Motor neuron (in vitro differentiated cells): ENCODE measurements around the gene NEAT1. TPM values are rescaled to one million over a fixed set of nuclear protein-coding genes. Genes with fewer than 3 reads are reported as not detected.
"Not testable (repeated sequence)": the region's sequence is repeated elsewhere in the genome, so short reads cannot be mapped to it uniquely, and the experiment has no call there.

Experiments used
- ATAC-seq, 8 experiments: fragments of 200-7000 bp; cut with Tn5 transposase; replicated peaks in 6 of 8; 2 replicates each; pipeline ENCODE4 v1.8.0; 2021; ENCODE audit warnings: mild to moderate bottlenecking in 8 of 8, moderate library complexity in 8 of 8
- H3K27ac ChIP-seq, 2 donors: fragments of 250-450 bp; sonication (Bioruptor Pico); 2 replicates each; pipeline ENCODE4 v1.9.0; 2021; ENCODE audit warnings: antibody characterized with exemption in 2 of 2, mild to moderate bottlenecking in 2 of 2, moderate library complexity in 1 of 2
- H3K4me1 ChIP-seq, 2 donors: fragments of 250-450 bp; sonication (Bioruptor Pico); replicated peaks in 1 of 2; 2 replicates each; pipeline ENCODE4 v1.6.1; 2021; ENCODE audit warnings: antibody characterized with exemption in 2 of 2, mild to moderate bottlenecking in 2 of 2, moderate library complexity in 1 of 2
- H3K4me3 ChIP-seq, 5 donors: fragments of 250-450 bp; sonication (Bioruptor Pico); 2 replicates each; pipeline ENCODE4 v1.9.0; 2021; ENCODE audit warnings: antibody characterized with exemption in 5 of 5, mild to moderate bottlenecking in 5 of 5, moderate library complexity in 4 of 5
- WGBS, 10 experiments: fragments of 450-650 bp; shearing (Covaris generic); methylation state at CpG; one replicate each; pipeline ENCODE4 v1.0.0; 2022; 5-methylcytosine and 5-hydroxymethylcytosine counted together
- in situ Hi-C, 9 experiments: fragments of 400-800 bp; cut with MboI; loops; one replicate each; pipeline ENCODE4 v1.15.0; 2021; ENCODE audit warnings: low sequenced_read_pairs in 9 of 9, low pct_unique_long_range_greater_than_20kb in 2 of 9; ENCODE audit not compliant: unreplicated experiment in 9 of 9
- total RNA-seq, 8 experiments: library from RNA; unstranded; fragments of 300-600 nt; gene quantifications; 2 replicates each; pipeline versions ENCODE4 v1.2.3 to v1.2.4, GENCODE V29; 2022

Gene NEAT1
- total RNA-seq, 8 experiments from 2014 or later, result 10.9 to 1,983 (median 59.7) TPM

DNA sequence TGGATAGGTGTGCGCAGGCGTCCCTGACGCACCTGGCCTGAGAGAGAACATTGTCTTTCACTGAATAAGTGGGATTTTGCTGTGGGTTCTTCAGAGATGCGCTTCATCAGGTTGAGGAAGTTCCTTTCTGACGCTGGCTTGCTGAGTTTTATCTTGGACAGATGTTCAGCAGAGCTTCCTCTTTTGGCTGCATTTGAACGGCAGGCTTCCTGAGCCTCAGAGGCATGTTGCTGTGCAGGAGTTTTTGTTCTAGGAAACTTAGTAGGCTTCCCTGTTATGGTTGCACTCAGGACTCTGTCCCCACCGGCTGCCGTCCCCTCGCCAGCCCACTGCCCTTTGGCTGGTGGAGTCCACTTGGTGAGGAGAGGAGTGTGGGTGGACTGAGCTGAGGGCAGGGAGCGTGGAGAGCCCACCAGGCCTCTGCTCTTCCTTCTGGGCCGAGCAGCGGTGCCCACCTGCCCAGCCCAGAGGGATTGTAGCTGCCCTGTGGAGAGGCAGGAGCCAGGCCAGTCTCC is 18.9 kb upstream of the NEAT1 start:
- no peak for ATAC-seq
- Histone ChIP-seq H3K4me3 (no peak overlapping the region), H3K4me1 (peaks cover 0 to 2% of the 10 kb centered on the region in 2 donors), H3K27ac (no peak overlapping the region)
- 80 to 100% (median 91%) methylated on average over 1 to 7 of the region's 12 CpGs; no CpG with 5 or more reads in 5 of the 10 experiments for WGBS, 10 experiments
- in situ Hi-C loops, result loop anchor here in 3 of 9 experiments (25.0 kb wide), 1 partner anchor 109 kb away; no protein-coding TSS in a partner anchor

DNA sequence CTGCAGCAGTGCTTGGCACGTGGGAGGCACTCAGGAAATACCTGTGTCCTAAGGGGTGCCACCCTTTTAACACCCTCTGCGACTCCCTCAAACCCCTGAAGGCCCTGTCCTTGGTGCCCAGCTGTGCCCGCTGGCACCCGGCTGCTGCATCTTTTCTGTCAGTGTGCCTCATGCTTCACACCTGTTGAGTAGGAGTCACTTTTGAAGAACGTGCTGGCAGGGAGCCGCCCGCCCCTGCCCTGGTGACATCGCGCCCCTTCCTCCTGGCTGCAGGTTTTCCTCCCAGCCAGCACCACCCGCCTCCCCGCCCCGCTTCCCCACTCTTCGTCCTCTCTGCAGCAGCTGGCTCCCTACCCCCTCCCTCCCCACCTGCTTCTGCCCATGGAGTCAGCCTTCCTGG is 18.4 kb upstream of the NEAT1 start:
- Histone ChIP-seq H3K4me3 (no peak overlapping the region), H3K4me1 (peaks cover 0 to 2% of the 10 kb centered on the region in 2 donors), H3K27ac (no peak overlapping the region)
- no peak for ATAC-seq
- WGBS, 10 experiments, result 20% methylated on average over 1 of the region's 13 CpGs; no CpG with 5 or more reads in 9 of the 10 experiments
- in situ Hi-C loops, result loop anchor here in 3 of 9 experiments (25.0 kb wide), 1 partner anchor 108 kb away; no protein-coding TSS in a partner anchor

DNA sequence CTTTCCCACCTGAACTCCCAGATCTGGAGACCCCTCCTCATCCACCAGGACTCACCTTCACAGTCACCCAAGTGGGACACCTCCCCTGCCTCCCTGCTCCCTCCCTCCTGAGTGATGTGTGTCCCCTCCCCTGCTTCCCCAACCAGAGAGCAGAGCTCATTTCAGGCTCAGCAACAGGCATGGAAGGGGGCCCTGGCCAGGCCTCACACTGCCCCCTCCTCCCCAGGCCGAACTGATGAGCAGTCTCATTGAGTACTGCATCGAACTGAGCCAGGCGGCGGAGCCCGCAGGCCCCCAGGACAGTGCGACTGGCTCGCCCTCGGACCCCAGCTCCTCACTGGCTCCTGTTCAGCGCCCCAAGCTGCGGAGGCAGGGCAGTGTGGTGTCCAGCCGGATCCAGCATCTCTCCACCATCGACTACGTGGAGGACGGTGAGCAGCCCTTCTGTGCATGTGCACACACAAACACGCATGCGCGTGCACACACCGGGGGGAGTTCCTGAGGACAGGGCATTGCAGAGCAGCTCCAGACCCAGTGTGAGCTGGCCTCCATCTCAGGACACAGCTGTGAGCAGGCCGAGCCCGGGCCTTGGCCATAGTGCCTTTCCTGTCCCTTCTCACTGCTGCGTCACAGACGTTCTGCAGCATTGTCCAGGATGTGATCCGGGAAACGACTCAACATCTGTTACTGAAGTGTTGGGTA is 17.8 kb upstream of the NEAT1 start:
- no peak for ATAC-seq
- in situ Hi-C loops, result loop anchor here in 3 of 9 experiments (25.0 kb wide), 1 partner anchor 108 kb away; no protein-coding TSS in a partner anchor
- no peak overlapping the region for H3K27ac ChIP-seq
- 73 to 100% (median 91%) methylated on average over 1 to 3 of the region's 24 CpGs; no CpG with 5 or more reads in 4 of the 10 experiments for WGBS, 10 experiments
- peaks cover 0 to 2% of the 10 kb centered on the region in 2 donors for H3K4me1 ChIP-seq
- H3K4me3 ChIP-seq, result no peak overlapping the region

DNA sequence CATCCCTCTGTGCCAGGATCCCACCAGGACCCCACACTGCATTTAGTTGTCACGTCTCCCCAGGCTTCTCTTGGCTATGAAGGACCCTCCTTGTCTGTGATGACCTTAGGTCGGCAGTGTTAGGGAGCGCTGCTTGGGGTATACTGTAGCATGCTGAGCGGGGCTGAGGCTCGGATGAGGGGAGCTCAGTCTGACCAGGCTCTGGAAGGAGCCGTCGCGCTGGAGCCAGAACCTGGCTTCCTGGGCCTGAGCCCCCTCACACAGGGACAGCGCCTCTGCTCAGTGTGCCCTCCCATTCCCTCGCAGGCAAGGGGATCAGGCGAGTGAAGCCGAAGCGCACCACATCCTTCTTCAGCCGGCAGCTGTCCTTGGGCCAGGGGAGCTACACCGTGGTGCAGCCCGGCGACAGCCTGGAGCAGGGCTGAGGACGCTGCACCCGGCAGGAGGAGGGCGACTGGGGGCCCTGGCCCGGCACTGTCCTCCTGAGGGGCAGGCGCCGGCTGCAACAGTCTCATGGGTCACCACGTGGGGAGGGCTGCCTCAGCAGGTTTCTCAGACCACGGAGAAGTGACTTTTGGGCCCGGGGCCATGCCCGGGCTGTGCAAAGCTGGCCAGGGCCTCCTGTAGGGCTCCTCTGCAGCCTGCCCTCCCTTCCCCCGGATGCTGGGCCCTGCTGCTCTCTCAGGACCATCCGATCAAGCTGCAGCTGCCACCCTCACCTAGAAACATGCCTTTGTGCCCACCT is 11.5 kb upstream of the NEAT1 start:
- peaks cover 2 to 8% of the 10 kb centered on the region in 2 donors for H3K4me1 ChIP-seq
- H3K4me3 ChIP-seq, result no peak overlapping the region
- no peak overlapping the region for H3K27ac ChIP-seq
- in situ Hi-C loops, result loop anchor here in 3 of 9 experiments (25.0 kb wide), 1 partner anchor 101 kb away; no protein-coding TSS in a partner anchor
- 80 to 94% (median 80%) methylated on average over 1 to 15 of the region's 29 CpGs; no CpG with 5 or more reads in 5 of the 10 experiments for WGBS, 10 experiments
- no peak for ATAC-seq

DNA sequence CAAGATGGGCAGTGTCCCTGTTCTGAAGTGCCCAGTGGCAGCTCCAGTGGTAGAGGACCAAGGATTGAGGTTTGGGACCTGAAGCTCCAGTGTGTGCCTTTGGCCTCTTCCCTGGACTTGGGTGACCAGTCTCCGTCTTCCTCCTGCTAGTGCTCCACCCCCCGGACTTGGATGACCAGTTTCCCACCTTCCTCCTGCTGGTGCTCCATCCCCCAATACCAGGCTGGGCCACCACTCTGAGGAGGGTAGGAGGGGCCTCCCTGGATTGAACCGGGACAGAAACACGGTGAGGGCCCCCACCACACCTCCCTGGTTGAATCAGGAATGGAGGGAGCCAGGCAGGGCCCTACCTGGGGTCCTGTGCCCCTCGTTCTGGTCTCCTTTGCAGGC is 10.9 kb upstream of the NEAT1 start:
- ATAC-seq, result no peak
- peaks cover 5 to 11% of the 10 kb centered on the region in 2 donors for H3K4me1 ChIP-seq
- in situ Hi-C loops, result loop anchor here in 3 of 9 experiments (25.0 kb wide), 1 partner anchor 101 kb away; no protein-coding TSS in a partner anchor
- no peak overlapping the region for H3K4me3 ChIP-seq
- H3K27ac ChIP-seq, result no peak overlapping the region
- WGBS, 10 experiments, result 50 to 67% methylated on average over 2 to 3 of the region's 5 CpGs; no CpG with 5 or more reads in 8 of the 10 experiments

DNA sequence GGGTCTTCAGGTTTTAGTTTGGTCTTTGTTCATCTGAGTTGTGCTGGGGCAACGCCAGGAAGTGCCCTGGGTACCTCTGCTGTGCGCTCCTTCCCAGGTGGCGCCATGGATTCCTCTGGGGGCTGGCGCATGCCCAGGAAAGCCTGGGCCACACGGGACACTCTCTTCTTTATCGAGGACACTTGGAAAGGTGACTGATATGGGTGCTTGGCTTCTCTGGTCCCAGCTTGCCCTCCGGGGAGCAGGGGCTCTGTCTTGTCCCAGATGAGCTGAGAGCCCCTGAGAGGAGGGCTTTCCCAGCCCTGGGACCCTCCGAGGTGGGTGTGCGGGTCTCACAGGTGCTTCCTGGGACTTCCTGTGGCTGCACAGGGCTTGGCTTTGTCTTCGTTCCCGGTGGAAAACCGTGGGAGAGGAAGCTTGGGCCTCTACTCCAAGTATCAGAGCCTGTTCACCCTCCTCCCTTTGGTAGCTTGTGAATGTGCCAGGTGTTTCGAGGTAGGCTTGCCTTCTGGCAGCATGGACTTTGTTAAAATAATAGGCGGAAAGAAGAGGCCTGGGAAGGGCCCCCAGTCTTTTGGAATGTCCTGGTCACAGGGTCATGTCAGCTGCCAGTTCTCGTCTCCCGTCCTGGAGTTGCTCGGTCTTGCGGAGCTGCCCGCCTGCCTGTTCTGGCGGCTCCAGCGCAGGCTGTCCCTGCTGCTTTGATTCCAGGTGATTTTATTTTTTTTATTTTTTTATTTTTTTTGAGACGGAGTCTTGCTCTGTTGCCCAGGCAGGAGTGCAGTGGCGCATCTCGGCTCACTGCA is 10.1 kb upstream of the NEAT1 start:
- no peak overlapping the region for H3K4me3 ChIP-seq
- in situ Hi-C loops, result loop anchor here in 3 of 9 experiments (25.0 kb wide), 1 partner anchor 100 kb away; no protein-coding TSS in a partner anchor
- WGBS, 10 experiments, result 80 to 100% (median 87%) methylated on average over 1 to 8 of the region's 24 CpGs; no CpG with 5 or more reads in 2 of the 10 experiments
- peaks cover 10 to 19% of the 10 kb centered on the region in 2 donors for H3K4me1 ChIP-seq
- H3K27ac ChIP-seq, result no peak overlapping the region
- no peak for ATAC-seq

DNA sequence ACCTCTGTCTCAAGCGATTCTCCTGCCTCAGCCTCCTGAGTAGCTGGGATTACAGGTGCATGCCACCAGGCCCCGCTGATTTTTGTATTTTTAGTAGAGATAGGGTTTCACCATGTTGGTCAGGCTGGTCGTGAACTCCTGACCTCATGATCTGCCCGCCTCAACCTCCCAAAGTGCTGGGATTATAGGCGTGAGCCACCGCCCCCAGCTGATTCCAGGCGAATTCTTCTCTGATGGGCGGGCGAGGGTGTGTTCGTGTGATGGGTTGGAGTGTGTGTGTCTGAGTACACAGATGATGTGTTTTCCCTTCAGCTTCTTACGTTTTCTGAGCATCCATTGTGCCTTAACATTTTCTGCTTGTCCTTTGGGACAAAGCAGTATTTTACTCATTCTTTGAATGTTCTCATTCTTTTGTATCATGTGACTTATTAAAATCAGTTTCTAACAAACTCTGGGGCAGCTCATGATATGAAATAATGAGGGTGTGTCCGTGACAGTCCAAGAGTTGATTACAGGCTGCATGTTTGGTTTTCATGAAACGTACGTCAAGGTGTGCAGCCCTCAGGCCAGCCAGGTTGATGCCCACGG is 9.4 kb upstream of the NEAT1 start:
- ATAC-seq, H3K4me3 ChIP-seq, H3K27ac ChIP-seq: not testable (repeated sequence)
- peaks cover 12 to 26% of the 10 kb centered on the region in 2 donors for H3K4me1 ChIP-seq
- in situ Hi-C loops, result loop anchor here in 3 of 9 experiments (25.0 kb wide), 1 partner anchor 99 kb away; no protein-coding TSS in a partner anchor
- WGBS, 10 experiments, result 80 to 100% (median 92%) methylated on average over 2 to 6 of the region's 15 CpGs; no CpG with 5 or more reads in 5 of the 10 experiments

DNA sequence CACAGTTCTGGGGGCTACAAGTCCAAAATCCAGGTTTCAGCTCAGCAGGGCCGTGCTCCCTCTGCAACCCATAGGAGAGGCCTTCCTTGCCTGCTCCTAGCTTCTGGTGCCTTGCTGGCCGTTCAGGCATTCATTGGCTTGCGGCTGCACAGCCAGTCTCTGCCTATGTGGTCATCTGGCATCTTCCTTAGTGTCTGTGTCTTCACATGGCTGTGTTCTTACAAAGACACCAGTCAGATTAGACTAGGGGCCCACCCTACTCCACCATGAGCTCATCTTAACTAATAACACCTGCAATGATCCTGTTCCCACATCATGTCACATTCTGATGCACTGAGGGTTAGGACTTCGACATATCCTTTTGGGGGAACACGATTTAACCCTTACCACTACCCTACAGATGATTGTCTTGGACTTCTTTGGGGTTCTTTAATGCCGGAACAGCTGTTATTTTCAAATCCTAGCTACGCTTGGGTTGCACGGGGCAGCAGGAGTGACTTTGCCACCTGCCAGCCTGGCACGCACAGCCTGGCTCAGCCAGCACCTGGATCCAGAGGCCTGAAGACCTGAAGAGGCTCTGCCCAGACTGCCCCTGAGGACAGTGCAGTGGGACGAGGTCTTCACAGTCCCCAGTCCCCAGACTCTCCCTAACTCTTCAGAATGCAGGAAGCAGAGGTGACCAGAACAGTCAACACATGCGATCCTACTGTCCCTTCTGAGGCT is 7.7 kb upstream of the NEAT1 start:
- in situ Hi-C loops, result loop anchor here in 3 of 9 experiments (25.0 kb wide), 1 partner anchor 97 kb away; no protein-coding TSS in a partner anchor
- no peak overlapping the region for H3K27ac ChIP-seq
- no peak overlapping the region for H3K4me3 ChIP-seq
- 8 to 90% (median 78%) methylated on average over 4 to 8 of the region's 11 CpGs; no CpG with 5 or more reads in 3 of the 10 experiments for WGBS, 10 experiments
- no peak for ATAC-seq
- H3K4me1 ChIP-seq, result peaks cover 29 to 44% of the 10 kb centered on the region in 2 donors

DNA sequence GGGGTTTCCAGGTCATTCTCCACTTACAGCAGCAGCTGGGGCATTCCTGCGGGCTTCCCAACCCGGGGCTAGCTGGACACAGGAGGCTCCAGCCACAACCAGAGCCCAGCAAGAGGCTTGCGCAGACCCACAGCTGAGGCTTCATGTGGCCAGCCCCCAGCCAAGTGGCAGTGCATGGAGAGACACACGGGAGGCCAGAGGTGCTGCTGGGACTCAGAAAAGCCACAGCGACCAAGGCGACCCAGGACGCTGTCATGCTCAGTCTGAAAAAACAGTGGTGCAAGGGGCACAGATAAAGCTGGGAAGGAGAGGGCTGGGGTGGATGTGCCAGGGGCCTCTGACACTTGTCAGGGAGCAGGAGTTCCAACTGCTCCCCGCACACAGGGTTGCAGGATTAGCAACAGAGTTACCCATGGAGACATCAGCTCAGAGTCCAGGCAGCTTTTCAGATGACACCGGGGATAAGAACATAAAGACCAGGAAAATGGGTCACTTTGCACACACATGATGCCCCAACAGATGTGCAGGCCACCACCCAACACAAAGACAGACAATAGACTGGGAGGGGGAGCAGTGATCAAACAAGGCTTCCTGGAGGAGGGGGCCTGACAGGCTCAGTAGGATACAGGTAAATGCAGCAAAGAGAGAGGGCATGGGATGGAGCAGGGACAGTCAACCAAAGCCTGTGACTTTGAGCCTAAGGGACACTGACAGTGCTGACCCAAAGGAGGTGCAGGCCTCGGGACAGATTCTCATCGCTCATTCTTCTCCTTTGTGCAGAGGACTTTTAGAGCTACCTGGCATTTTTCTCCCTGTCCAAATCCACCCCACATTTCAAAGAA is 6.9 kb upstream of the NEAT1 start:
- no peak for ATAC-seq
- H3K4me1 ChIP-seq, result peaks cover 37 to 51% of the 10 kb centered on the region in 2 donors
- in situ Hi-C loops, result loop anchor here in 3 of 9 experiments (25.0 kb wide), 1 partner anchor 97 kb away; no protein-coding TSS in a partner anchor
- peak overlapping the region; percentile 2 to 25 (median 24) for H3K4me3 ChIP-seq
- WGBS, 10 experiments, result 0 to 80% (median 59%) methylated on average over 1 to 6 of the region's 11 CpGs; no CpG with 5 or more reads in 3 of the 10 experiments
- no peak overlapping the region for H3K27ac ChIP-seq

DNA sequence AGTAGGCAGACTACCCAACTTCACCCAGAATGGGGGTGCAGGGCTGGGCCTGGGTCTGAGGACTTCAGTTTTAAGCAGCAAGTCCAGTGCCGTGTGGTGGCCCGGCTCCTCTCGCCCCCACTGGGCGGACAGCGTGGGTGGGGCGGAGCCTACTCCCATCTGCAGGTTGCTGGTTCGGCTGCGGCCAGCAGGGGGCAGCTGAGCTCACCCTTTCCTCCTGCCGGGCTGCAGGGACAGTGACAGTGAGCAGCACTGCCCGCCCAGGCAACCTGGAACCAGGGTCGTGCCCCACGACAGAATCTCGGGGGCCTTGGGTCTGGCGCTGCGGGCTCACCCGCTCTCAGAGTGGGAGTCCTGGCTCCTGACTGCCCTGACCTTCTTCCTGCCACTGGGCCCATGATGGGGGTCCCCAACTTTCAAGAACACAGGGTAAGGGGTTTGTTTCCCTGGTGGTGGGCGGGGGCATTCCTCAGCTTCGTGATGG is 6.2 kb upstream of the NEAT1 start:
- 0 to 3% (median 0%) methylated on average over 1 to 14 of the region's 18 CpGs; no CpG with 5 or more reads in 7 of the 10 experiments for WGBS, 10 experiments
- Histone ChIP-seq H3K27ac (no peak overlapping the region), H3K4me1 (peaks cover 43 to 58% of the 10 kb centered on the region in 2 donors), H3K4me3 (peak overlapping the region; percentile 2 to 25 (median 24))
- peak; percentile 5 to 59 (median 48) for ATAC-seq
- in situ Hi-C loops, result loop anchor here in 3 of 9 experiments (25.0 kb wide), 1 partner anchor 96 kb away; no protein-coding TSS in a partner anchor
